ENCODE results near the gene VAV2.

Gene VAV2

GRCh38 chr9:133742849-133743444, 249.2 kb downstream of the VAV2 start:
- H3K4me3 ChIP-seq (ENCODE audit: low read depth, low read length), result no peak overlapping the region
- peak; percentile 99 for TF ChIP-seq CTCF (IDR thresholded peaks at IDR 0.05; ENCODE audit: low read depth, low read length)

DNA sequence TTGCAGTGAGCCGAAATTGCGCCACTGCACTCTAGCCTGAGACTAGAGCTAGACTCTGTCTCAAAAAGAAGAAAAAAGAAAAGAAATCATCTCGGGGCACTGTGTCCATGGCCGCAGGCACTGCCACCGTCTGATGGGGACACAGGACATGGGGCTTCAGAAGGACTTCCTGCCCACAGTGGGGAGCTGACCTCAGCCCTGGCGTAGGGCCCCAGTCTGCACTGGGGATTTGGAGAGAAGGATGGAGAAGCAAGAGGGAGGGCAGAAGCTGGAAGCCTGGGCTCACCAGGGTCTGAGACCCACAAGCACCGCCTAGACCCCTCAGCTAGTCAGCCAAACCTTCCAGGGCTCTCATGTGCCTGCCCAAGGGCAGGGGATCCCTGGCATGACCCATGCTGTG, 249.9 kb downstream of the VAV2 start:
- H3K4me3 ChIP-seq (ENCODE audit: low read depth, low read length), result no peak overlapping the region
- no peak for TF ChIP-seq CTCF (IDR thresholded peaks at IDR 0.05; ENCODE audit: low read depth, low read length)

DNA sequence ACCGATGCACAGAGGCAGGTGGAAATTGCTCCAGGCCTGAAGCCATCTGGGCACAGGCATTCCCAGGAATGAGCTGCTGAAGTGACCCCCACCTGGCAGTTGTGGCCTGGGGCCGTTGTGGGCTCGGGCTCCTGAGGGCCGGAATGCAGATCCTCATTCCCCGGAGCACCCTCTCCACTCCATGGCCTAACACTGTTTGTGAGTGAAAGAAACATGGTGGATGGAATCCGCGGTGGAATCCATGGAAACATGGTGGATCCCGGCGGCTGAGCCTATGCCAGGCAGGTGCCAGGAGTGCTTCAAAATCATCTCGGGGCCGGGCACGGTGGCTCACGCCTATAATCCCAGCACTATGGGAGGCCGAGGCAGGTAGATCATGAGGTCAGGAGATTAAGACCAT, 250.4 kb downstream of the VAV2 start:
- no peak for TF ChIP-seq CTCF (IDR thresholded peaks at IDR 0.05; ENCODE audit: low read depth, low read length)
- no peak overlapping the region for H3K4me3 ChIP-seq (ENCODE audit: low read depth, low read length)

- no peak overlapping the region for H3K4me3 ChIP-seq (ENCODE audit: low read depth, low read length)
Measured at GRCh38 chr9:133740911-133741310, 251.2 kb downstream of the VAV2 start.

GRCh38 chr9:133739408-133740280, 252.5 kb downstream of the VAV2 start:
- H3K4me3 ChIP-seq (ENCODE audit: low read depth, low read length), result no peak overlapping the region
- no peak for TF ChIP-seq CTCF (IDR thresholded peaks at IDR 0.05; ENCODE audit: low read depth, low read length)

More at GRCh38 chr9:133740911-133741310, 251.2 kb downstream of the VAV2 start:
- no peak for TF ChIP-seq CTCF (IDR thresholded peaks at IDR 0.05; ENCODE audit: low read depth, low read length)

DNA sequence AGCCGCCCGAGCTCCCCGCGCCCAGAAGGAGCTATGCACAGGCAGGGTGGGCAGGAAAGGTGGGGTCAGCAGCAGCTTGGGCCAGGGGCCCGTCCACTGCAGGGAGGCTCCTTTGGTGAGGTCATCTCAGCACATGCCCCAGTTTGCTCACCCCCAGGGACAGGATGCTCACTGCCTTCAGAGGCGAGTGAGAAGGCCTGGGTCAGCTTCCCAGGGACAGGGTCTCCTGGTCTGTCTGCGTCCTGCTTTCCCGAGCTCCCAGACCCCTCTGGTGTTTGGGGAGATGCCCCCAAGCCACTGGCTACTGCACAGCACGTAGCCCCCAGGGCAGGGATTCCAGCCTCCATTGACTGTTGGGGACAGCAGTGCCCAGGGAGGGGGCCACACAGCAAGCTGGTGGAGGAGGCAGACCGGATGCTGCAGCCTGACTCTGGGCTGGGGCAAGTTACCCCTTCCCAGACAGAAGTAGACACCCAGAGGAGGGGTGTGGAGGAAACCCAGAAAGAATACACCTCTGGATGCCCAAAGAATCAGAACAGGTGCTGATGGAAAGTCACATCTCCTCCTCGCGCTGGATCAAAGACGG, 253.4 kb downstream of the VAV2 start:
- TF ChIP-seq CTCF (IDR thresholded peaks at IDR 0.05; ENCODE audit: low read depth, low read length), result no peak
- no peak overlapping the region; the same call in 1 of the 2 replicates for H3K4me3 ChIP-seq (ENCODE audit: low read depth, low read length)
